ENCODE measurements around the gene DNAI1.

The DNAI1 gene

DNA sequence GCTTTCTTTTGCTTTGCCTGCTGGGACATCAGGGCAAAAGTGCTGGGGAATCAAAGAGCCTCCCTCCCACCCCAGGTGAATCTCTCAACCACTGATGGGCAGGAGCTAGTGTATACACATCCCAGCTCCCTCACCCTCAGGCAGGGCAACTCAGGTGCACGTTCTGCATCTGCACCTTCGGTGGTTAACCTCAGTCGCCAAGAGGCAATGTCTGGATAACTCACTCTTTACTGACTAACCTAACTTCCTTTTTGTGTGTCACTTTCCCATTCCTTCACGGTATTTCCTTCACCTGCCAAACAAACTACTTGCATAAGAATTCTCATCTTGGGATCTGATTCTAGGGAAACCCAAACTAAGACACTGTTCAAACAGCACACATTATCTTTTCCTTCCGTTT is 104.7 kb downstream of the DNAI1 start:
- DNase-seq, result no peak

DNA sequence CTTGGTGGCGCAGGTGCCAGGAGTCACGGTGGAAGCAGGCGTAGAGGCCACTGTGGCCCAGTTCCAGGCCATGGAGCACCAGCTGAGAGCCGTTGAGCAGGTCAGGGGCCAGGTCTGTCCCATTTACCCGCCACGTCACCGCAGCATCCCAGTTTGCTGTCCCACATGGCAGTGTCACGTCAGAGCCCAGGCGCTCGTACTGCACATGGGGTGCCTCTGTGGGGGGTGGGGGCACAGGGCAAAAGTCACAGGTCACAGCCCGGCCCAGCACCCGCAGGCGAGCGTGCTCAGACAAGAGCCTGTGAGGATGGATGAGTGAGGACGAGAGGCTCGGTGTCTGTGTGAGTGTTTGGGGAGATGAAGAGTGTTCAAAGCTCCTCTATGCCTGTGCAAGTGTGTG is 106.0 kb downstream of the DNAI1 start:
- no peak for DNase-seq

DNA sequence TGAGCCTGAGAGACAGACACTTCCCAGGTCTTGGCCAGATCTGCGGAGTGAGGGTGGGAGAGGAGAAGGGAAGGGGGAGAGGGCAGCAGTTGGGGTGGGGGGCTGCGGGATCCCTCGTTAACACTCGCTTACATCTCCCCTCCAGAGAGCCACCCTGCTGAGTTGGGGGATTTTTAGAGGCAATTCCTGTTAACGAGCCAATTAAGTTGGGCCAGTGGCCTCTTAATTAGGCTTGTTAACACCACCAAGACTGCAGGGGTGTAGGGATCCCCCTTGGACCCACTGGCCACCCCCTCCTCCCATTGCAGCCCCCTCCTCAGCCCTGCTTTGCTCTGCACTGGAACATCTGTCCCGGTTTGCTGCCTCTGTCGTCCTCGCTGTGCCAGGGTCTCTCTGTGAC is 107.3 kb downstream of the DNAI1 start:
- no peak for DNase-seq

DNA sequence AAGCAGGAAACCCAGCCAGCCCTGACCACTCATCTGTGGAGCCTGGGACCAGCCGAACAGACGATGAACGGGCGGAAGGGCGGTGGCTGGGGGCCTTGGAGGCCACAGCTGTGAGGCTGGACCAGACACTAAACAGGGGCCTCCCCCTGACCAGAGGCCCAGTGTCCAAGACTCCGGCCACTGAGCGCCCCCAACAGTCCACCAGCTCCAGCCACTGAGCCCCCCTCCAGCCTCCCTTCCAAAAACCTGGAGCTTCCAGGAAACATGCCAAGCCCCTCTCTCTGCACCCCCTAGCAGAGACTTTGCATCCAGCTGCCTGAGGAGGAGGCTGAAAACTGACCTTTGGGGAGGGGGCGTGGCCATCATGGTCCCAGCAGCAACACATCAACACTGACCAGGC is 107.7 kb downstream of the DNAI1 start:
- DNase-seq, result no peak

DNA sequence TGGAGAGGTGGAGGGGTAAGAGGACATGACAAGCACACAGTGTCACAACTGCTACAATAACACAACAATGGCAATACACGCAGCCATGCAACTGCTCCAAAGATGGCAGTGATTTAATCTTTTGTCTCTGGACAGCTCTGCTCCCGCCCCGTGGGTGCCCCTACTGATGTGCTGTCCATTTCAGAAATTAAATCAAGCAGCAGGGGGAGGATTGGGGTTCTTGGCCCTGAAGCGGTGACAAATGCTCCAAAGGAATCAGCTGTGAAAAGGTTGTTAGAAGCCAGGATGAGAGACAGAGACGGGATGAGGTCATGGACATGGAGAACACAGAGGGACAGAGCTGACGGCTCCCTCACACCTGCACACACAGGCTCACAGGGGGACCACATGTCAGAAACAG is 108.4 kb downstream of the DNAI1 start:
- DNase-seq, result no peak

GRCh38 chr9:34568133-34568532 is 109.5 kb downstream of the DNAI1 start:
- no peak for DNase-seq

DNA sequence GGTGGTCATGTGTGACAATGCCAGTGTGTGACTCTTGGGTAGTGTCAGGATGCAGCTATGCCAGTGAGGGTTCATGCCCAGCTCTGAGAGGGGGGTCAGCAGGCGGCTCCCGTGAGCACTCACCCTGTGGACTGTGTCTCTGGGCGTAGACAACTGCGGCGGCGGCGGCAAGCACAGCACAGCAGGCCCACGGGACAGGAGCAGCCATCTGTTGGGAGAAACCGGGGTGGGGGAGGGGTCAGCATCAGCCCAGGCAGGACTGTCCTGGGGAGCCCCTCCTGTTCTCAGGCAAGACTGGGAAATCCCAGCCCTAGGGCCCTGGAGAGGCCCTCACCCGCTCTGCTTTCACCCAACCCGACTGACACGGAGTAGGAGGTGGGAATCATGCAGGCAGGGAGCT is 110.2 kb downstream of the DNAI1 start:
- peak; percentile 61 for DNase-seq

- DNase-seq, result peak; percentile 14
Observed at GRCh38 chr9:34570376-34570775, 111.8 kb downstream of the DNAI1 start.

All from NCI-H2171 treated with DMSO at 0.1 percent for 48 hours (cell line).